Measurements from ENCODE around the gene SCNN1B.
"Not testable (repeated sequence)": the region's sequence is repeated elsewhere in the genome, so short reads cannot be mapped to it uniquely, and the experiment has no call there.

SCNN1B gene

DNA sequence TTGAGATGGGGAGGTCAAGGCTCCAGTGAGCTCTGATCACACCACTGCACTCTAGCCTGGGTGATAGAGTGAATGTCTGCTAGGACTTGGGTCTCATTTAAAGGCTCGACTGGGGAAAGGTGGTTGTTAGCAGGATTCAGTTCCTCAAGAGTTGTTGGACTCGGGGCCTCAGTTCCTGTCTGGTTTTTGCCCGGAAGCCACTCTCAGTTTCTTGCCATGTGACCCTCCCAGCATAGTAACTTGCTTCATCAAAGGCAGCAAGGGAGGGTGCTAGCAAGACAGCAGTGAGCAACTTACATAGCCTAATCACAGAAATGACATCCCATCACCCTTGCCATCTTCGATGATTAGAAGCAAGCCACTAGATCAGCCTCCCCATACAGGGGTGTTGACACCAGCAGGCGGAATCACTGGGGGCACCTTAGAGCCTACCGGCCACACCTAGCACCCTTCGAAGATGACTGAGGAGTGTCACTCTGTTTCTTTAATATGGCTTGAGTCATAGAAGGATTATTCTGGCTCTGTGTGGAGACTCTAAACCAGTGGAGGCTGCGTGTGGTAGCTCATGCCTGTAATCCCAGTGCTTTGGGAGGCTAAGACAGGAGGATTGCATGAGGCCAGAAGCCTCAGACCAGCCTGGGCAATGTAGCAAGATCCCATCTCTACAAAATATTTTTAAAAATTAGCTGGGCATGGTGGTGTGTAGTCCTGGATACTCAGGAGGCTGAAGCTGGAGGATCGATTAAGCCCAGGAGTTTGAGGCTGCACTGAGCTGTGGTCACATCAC lies 13.2 kb upstream of the SCNN1B start:
- DNase-seq (ENCODE audit: low read depth): no peak

DNA sequence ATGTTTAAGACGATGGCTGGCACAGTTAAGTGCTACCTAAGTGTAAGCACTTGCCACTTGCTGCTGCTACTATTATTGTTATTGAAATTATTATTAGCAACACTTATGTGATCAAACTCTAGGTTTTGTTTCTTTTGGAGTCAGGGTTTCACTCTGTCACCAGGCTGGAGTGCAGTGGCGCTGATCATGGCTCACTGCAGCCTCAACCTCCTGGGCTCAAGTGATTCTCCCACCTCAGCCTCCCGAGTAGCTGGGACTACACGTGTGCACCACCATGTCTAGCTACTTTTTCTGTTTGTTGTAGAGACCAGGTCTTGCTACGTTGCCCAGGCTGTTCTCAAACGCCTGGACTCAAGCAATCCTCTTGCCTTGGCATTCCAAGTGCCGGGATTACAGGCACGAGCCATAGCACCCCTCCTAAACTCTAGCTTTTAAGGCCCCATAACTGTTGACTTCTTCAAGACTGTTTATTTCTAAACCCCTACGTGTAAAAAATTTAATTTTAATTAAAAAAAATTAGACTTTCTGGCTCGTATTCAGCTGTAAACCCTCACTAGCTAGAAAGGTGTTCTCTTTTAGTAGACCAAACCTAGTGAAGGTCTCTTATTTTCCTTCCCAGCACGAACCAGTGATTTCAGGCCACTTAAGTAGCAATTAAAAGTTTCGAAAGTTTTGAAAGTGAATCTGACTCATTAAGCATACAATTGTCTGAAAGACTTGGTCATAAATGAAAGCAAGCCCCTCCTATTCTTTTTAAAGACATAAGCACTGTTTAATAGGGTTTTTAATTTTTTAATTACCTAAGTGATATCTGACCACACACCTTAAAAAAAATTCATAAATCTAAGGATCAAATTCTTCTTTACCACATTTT lies 11.7 kb upstream of the SCNN1B start:
- no peak for DNase-seq (ENCODE audit: low read depth)

DNA sequence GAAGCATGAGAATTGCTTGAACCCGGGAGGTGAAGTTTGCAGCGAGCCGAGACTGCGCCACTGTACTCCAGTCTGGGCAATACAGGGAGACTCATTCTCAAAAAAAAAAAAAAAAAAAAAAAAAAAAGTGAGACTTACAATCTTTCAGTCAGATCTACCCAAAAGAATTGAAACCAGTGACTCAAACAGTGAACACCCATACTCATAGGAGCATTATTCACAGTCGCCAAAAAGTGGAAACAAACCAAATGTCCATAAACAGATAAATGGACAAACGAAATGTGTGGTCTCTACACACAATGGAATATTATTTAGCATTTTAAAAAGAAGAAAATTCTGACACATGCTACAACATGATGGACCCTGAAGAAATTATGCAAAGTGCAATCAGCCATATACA lies 9.1 kb upstream of the SCNN1B start:
- DNase-seq (ENCODE audit: low read depth): no peak

DNA sequence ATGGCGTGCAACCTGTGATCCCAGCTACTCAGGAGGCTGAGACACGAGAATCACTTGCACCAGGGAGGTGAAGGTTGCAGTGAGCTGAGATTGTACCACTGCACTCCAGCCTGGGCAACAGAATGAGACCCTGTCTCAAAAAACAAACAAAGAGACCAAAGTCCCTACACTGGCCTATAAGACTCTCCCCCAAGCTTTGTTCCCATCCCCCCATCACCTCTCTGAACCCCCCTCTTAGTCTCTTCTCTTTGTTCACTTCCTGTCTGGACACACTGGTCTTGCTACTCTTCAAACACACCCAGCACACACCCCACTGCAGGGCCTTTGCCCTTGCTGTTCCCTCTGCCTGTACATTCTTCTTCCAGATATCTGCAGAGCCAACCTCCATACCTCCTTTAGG lies 7.8 kb upstream of the SCNN1B start:
- no peak for DNase-seq (ENCODE audit: low read depth)

DNA sequence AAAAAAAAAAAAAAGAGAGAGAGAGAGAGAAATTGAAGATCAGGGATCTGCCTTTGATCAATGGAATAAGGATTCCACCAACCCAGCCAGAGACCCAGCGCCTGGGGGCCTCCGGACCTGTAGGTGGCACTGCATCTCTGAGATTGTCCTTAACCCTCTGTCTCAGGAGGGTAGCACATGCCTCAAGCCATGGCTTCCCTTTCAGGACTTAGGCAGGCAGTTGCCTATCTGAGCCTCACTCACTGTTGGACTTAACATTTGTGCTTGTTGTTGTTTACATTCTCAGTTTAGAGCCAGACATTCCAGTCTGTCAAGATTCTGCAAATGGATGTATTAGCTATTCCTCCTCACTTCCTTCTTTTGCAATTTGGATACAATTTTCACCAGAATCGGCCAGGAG lies 5.1 kb upstream of the SCNN1B start:
- no peak for DNase-seq (ENCODE audit: low read depth)

DNA sequence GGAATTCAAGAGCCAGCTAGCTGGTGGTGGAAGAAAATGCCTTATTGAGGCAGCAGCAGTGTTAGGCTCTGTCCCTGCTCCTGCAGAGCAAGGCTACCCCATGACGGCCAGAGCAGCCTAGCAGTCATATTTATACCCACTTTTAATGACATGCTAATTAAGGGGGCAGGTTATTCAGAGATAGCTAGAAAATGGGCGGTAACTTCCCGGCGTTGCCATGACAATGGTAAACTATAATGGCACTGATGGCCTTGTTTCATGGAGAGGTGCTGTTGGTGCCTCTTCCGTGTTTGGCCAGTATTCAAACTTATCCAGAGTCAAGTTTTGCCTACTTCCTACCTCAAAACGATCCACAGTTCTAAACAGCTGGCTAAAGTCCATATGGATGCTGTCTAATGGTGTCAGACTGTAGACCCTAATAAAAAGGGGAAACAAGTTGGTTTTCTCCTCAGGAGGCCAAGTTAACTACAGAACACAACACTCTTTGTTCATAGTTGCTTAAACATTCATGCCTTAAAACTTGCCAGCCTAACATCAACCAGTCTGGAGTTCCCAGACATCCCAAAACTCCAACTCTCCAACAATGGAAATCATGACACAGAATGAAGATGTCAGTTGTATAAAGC lies 3.7 kb upstream of the SCNN1B start:
- no peak for DNase-seq (ENCODE audit: low read depth)

DNA sequence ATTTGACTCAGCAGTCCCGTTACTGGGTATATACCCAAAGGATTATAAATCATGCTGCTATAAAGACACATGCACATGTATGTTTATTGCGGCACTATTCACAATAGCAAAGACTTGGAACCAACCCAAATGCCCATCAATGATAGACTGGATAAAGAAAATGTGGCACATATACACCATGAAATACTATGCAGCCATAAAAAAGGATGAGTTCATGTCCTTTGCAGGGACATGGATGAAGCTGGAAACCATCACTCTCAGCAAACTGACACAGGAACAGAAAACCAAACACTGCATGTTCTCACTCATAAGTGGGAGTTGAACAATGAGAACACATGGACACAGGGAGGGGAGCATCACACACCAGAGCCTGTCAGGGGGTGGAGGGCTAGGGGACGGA lies 2.3 kb upstream of the SCNN1B start:
- not testable (repeated sequence) for DNase-seq (ENCODE audit: low read depth)

DNA sequence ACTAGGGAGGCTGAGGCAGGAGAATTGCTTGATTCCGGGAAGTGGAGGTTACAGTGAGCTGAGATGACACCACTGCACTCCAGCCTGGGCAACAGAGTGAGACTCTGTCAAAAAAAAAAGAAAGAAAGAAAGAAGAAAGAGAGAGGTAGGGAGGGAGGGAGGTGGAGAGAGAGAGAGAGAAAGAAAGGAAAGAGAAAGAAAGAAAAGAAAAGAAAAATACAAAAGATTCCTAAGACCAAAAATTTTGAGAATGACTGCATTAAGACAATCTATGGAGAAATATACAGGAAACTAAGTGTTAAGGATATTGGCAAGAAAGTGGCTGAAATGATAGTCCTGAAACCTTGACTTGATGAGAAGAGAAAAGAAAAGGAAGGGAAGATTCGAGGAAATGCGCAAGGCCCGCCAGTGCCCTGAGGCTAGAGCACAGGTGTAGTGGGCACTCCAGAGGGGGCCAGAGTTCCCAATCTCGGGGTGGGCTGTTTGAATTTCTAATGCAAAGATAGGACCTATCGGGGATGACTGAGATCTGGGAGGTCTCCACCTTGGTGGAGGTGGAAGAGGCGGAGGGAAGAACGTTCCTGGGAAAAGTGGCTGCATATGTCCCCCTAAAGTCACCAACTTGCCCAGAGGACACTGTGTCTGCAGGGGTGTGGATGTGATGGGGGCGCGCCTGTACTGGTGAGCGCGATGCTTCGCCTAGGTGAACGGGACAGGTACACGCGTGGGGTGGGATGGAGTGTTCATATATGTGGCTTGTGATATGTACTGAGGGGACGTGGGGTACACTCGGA lies 654 bp upstream of the SCNN1B start:
- DNase-seq (ENCODE audit: low read depth): no peak

DNA sequence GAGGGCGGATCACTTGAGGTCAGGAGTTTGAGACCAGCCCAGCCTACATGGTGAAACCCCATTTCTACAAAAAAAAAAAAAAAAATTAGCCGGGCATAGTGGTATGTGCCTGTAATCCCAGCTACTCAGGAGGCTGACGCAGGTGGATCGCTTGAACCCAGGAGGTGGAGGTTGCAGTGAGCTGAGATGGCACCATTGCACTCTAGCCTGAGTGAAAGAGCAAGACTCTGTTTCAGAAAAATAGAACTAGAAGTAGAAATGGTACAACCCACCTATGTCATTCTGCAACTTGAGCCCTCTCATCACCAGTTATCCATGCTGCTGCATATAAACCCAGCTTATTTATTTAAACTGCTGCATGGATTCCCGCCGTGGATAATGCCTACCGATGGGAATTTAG lies 1.6 kb downstream of the SCNN1B start:
- no peak for DNase-seq (ENCODE audit: low read depth)

DNA sequence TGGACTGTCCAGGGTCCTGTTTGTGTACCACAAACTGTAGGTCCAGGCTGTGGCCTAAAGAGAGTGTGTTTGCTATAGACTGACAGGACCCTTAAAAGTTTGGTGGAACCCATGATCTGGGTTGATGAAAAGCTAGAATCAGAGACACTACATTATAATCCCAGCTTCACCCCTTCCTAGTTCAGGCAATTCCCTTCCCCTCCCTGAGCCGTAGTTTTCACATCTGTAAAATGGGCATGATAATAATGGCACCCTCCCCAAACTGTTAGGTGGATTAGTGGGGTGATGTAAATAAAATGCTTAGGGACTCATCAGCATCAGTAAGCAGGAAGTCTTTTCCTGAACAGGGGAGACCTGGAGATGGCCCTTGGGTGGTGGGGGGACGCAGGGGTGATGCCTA lies 2.5 kb downstream of the SCNN1B start:
- no peak for DNase-seq (ENCODE audit: low read depth)

DNA sequence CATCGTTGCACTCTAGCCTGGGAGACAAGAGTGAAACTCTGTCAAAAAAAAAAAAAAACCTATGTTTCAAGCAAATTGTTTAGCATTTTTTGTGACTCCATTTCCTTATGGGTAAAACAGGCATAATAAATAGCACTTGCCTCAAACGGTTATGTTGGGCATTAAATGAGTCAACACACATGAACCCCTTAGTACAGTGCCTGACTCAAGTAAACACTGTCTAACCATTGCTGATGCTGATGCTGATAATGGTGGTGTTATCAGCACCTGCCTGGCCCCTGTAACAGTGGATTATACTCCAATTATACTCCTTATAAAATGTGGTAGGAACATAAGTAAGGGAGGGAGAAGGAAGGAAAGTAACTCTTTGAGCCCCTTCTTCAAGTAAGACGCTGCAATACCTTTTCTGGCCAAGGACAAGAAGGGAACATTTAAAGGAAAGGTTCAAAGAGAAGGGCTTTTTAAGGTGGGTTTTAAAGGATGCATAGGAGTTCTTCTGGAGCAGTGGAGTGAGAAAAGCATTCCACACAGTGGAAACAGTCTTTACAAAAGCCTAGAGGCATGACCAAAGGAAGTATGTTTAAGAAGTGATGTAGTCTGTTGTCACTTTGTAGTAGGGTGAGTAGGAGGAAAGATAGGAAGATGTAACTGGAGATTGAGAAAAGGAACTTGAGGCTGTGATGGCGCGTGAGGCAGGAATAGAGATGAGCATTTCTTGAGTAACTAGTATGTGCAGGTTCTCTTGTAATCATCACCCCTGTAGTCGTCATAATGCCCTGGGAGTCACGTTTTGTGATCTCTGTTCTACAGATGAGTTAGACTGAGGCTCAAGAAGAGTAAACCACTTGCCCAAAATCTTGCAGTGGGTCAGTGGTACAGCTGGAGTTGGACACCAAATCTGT lies 4.3 kb downstream of the SCNN1B start:
- no peak for DNase-seq (ENCODE audit: low read depth)

DNA sequence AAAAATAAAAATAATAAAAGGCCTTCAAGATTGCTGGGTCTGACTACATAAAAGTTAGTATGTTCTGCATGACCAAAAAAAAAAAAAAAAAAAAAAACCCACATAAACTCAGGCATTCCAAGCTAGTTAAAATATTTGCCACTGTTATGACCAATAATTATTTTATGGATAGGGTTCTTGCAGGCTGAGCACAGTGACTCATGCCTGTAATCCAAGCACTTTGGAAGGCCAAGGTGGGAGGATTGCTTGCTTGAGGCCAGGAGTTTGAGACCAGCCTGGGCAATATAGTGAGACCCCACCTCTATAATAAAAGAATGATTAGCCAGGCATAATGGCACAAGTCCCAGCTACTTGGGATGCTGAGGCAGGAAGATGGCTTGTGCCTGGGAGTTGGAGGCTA lies 8.1 kb downstream of the SCNN1B start:
- no peak for DNase-seq (ENCODE audit: low read depth)

DNA sequence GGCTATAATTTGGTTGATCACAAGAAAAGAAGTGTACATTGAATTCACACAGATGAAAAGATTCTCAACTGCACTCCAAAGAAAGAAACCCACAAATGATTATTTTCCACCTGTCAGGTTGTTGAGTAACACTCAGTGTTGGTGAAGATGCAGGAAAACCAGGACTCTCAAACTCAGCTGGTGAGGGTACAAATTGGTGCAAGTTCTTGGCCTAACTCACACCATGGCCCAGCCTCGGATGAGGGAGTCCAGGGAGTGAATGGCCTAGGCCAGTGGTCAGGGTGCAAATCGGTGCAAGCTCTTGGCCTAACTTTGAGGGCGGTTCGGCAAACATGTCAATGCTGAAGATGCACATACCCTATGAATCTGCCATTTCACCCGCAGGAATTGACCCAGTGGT lies 8.6 kb downstream of the SCNN1B start:
- no peak for DNase-seq (ENCODE audit: low read depth)

DNA sequence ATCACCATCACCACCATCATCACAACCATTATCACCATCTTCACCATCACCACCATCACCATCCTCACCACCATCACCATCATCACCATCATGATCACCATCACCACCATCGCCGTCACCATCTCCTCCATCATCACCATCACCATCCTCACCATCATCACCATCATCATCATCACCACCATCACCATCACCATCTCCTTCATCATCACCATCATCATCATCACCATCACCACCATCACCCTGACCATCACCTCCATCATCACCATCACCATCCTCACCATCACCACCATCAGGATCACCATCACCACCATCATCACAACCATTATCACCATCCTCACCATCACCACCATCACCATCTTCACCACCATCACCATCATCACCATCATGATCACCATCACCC lies 14.1 kb downstream of the SCNN1B start:
- DNase-seq (ENCODE audit: low read depth): no peak

DNA sequence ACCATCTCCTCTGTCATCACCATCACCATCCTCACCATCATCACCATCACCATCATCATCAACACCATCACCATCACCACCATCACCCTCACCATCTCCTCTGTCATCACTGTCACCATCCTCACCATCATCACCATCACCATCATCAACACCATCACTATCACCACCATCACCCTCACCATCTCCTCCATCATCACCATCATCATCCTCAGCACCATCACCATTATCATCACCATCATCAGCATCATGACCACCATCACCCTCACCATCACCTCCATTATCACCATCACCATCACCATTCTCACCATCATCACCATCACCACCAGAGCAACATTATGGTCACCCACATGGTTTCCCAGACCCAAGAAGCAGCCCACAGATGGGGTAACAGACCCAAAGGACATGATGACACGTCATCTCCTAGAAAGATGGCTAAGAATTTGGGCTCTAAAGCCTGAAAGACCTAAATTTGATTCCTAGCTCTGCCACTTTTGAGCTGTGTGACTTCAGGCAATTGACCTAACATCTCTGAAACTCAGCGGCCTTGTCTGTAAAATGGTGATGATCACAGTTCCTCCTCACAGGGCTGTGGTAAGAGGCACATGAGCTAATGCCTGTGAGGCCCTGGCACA lies 14.6 kb downstream of the SCNN1B start:
- DNase-seq (ENCODE audit: low read depth): no peak

DNA sequence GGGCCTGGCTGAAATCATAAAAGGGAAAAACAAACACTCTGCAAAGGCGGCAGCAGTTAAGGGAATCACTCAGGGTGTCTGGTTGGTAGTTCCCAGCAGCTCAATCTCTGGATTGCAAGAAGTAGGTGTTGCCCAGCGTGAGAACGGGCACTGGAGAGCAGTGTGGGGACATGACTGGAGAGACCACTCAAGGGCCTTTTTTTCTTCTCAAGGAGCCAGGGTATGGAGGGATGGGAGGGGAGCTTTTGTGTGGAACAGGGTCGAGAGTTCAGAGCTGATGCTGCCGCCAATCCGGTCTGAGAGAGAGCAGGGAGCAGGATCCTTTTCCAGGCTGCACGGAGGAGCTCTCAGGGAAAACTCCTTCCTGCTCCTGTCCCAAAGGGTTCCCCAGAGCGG lies 15.2 kb downstream of the SCNN1B start:
- DNase-seq (ENCODE audit: low read depth): no peak

DNA sequence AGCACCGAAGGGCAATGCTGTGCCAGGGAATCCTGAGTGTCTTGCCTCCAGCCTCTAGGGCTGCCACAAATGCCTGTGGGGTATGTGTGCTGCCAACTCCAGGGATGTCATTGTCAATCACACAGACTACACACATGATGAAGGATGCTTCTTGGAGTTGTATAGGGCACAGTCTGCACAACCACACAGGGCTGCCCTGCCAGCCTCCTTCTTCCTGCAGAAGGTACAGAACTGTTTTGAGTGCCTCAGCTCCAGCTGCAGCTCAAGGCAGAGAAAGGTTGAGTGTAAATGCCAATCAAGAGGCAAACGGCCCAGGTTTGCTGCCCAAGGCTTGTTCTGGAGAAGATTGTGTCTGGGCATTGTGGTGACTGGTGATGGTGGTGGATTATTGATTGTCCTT lies 15.6 kb downstream of the SCNN1B start:
- DNase-seq (ENCODE audit: low read depth): no peak

DNA sequence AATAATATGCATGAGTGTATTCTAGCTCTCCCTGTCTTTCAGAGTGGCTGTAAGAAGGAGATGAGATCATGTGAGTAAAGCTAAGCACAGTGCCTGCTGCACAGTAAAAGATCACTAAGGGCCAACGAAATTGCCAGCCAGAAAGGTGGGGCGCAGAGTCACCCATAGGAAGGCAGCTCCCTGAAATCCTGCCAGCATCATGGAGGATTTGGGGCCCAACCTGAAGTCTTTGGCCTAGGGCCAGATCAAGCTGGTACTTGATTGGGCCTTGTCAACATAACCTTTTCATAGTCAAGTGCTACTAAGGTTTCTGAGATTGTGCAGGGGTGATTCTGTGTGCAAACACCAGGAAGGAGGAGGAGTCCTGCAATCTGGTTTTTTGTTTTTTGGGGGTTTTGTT lies 16.5 kb downstream of the SCNN1B start:
- no peak for DNase-seq (ENCODE audit: low read depth)

DNA sequence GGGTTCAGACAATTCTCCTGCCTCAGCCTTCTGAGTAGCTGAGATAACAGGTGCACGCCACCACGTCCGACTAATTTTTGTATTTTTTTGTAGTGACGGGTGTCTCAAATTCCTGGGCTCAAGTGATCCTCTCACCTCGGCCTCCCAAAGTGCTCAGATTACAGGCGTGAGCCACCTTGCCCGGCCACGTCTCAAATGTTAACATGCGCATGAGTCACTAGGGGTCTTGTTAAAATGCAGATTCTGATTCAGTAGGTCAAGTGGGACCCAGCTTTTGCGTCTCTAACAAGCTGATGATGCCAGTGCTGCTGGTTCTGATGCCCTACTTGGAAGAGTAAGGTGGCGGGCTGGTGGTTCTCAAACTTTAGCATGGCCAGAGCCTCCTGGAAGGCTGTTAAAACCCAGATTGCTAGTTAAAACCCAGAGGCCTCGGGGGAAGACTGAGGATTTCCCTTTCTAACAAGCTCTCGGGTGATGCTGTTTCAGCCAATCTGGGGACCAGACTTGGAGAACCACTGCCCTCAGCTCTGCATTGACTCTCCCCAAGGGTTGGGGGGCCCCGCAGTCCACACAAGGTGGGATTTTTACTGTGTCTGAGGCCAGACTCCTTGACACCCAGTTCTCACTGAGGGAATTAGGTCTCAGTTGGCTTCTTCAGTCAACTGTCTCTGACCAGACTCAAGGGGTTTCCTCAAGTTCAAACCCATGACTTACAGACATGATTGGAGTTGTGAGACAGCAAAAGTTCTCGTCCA lies 17.9 kb downstream of the SCNN1B start:
- no peak for DNase-seq (ENCODE audit: low read depth)

DNA sequence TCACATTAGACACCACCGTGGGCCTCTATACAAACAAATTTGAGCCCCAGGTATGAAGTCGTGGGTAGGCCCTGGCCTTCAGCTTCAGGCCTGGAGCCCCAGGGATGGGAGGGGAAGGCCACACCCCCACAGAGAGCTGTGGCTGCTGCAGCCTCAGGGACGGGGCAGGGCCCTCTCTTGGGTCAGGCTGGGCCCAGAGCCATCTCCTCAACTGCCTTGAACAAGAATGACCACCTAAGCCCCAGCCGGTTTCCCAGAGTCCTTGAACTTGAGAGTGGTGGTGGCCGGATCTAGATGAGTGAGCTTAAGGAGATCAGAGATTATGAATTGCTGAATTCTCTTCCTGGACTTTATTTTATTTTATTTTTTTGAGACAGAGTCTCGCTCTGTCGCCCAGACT lies 18.6 kb downstream of the SCNN1B start:
- DNase-seq (ENCODE audit: low read depth): no peak
